Activated CD8-positive, alpha-beta T cell treated with anti-CD3 and anti-CD28 coated beads for 36 hours (primary cell): Measurements from ENCODE around the gene ZNF512B. TPM values are rescaled to one million over a fixed set of nuclear protein-coding genes. Genes with fewer than 3 reads are reported as not detected.

Experiments used
- ATAC-seq: fragments of 200-7000 bp; cut with Tn5 transposase; one replicate; pipeline ENCODE4 v1.10.0; 2021; ENCODE audit warnings: mild to moderate bottlenecking, moderate library complexity
- CTCF ChIA-PET: fragments of 350-600 bp; sonication (Branson Sonifier 250); formaldehyde crosslinking; loops from one replicate; lab custom pipeline; 2021; ENCODE audit warnings: antibody characterized with exemption; lab: Charles Lee
- POLR2A ChIA-PET: fragments of 350-600 bp; sonication (Branson Sonifier 250); formaldehyde crosslinking; loops from one replicate; lab custom pipeline; 2021; ENCODE audit warnings: antibody characterized with exemption; lab: Charles Lee
- DNase-seq: peaks from one replicate; pipeline ENCODE4 v3.0.0-alpha.2; 2020
- H3K27ac Mint-ChIP-seq: one replicate; pipeline ENCODE4 v1.8.0; 2021; ENCODE audit warnings: mild to moderate bottlenecking, mixed read lengths
- H3K27me3 Mint-ChIP-seq: one replicate; pipeline ENCODE4 v1.8.0; 2021; ENCODE audit warnings: mixed read lengths
- H3K36me3 Mint-ChIP-seq: one replicate; pipeline ENCODE4 v1.8.0; 2021; ENCODE audit warnings: low read depth, mixed read lengths
- H3K4me1 Mint-ChIP-seq: one replicate; pipeline ENCODE4 v1.8.0; 2021; ENCODE audit warnings: low read depth, mixed read lengths
- H3K4me3 Mint-ChIP-seq: one replicate; pipeline ENCODE4 v1.8.0; 2021; ENCODE audit warnings: mild to moderate bottlenecking, moderate library complexity, mixed read lengths
- H3K9me3 Mint-ChIP-seq: one replicate; pipeline ENCODE4 v1.8.0; 2021; ENCODE audit warnings: mixed read lengths
- intact Hi-C: fragments of 100-400 bp; cut with micrococcal nuclease; formaldehyde crosslinking; loops from one replicate; pipeline ENCODE4 v1.10.0; 2022
- total RNA-seq, 2 experiments: library from RNA; stranded (reverse); gene quantifications; one replicate each; pipeline ENCODE4 v1.2.3, GENCODE V29; 2021
- TF ChIP-seq, protein P1 (sequence below): fragments of 200-600 bp; IDR thresholded peaks from one replicate; pipeline ENCODE4 v1.8.0; 2022; ENCODE audit warnings: antibody characterized with exemption, mild to moderate bottlenecking

The ZNF512B gene
- total RNA-seq, 2 experiments from 2014 or later = 7.5 to 8.6 TPM

DNA sequence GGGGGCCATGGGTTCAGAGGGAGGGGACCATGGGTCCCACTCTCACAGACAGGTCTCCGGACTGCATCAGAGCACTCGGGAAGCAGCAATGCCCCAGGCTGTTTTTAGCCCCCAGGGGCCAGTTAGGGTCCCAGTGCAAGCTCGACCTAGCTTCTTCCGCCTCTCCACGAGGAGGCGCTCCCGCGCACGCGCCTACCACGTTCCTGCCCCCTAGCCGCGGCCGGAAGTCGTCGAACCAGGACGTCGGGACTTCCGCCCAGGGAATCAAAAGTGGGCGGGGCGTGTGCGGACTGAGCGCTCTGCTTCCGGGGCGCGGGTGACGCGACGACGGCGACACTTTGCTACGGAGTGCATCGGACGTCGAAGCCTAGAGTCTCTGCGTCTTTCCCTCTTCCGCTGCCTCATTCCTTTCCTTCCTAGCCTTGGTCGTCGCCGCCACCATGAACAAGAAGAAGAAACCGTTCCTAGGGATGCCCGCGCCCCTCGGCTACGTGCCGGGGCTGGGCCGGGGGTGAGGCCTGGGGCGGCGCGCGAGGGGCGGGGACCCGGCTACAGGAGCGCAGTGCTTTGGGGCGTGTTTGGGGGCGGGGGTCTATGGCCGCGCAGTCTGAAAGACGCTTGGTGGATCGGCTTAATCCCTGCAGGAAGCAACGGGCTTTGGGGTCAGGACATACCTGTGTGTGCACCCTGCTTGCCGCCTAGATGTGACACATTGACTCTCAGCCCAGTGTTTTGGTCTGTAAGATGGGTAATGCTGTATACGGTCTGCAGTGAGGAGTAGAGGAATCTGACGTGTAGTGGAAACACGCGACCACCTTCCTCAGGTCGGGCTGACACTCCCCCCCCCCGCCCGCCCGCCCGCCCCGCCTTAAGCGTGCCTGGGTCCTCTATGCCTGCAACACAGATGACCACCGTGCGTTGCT, 11.3 kb upstream of the ZNF512B start, which contains the start of gene PRPF6:
Gene PRPF6 (plus strand): TSS at position 327 of the 923 bp plus-strand sequence. CDS start 114 bp downstream, at position 441.
- H3K4me3 Mint-ChIP-seq = peak within 1 kb of the TSS; percentile 87
- DNase-seq (peak; percentile 96), ATAC-seq (peak; percentile 55)
- ChIA-PET POLR2A (interaction anchor here (0.6 to 4.9 kb wide), 13 partner anchors 33 to 282 kb away, joined by 3 to 51 read pairs (median 3); partner anchors contain the start of gene C20orf204), CTCF (interaction anchor here (0.8 to 4.2 kb wide), 18 partner anchors 13 to 444 kb away, joined by 3 to 88 read pairs (median 4); partner anchors contain the start of genes C20orf204, LIME1, LKAAEAR1 and OPRL1)
- H3K4me1 Mint-ChIP-seq = peaks cover 60% of the 10 kb centered on the region
- no peaks in the 10 kb centered on the region for H3K27me3 Mint-ChIP-seq
- intact Hi-C loops = loop anchor here (10.0 kb wide), 1 partner anchor 54 kb away; the partner anchor contains the start of gene C20orf204
- H3K36me3 Mint-ChIP-seq = peaks cover 36% of the 10 kb centered on the region
- no peaks in the 10 kb centered on the region for H3K9me3 Mint-ChIP-seq
- H3K27ac Mint-ChIP-seq = peak within 1 kb of the TSS; percentile 98
- TF ChIP-seq, protein P1, sequence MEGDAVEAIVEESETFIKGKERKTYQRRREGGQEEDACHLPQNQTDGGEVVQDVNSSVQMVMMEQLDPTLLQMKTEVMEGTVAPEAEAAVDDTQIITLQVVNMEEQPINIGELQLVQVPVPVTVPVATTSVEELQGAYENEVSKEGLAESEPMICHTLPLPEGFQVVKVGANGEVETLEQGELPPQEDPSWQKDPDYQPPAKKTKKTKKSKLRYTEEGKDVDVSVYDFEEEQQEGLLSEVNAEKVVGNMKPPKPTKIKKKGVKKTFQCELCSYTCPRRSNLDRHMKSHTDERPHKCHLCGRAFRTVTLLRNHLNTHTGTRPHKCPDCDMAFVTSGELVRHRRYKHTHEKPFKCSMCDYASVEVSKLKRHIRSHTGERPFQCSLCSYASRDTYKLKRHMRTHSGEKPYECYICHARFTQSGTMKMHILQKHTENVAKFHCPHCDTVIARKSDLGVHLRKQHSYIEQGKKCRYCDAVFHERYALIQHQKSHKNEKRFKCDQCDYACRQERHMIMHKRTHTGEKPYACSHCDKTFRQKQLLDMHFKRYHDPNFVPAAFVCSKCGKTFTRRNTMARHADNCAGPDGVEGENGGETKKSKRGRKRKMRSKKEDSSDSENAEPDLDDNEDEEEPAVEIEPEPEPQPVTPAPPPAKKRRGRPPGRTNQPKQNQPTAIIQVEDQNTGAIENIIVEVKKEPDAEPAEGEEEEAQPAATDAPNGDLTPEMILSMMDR = peak; percentile 87

- POLR2A ChIA-PET = interaction anchor here (0.8 to 4.9 kb wide), 15 partner anchors 19 to 281 kb away, joined by 3 to 51 read pairs (median 3); partner anchors contain the start of genes C20orf204 and UCKL1
- Mint-ChIP-seq H3K27me3 (no peaks in the 10 kb centered on the region), H3K4me3 (peak overlapping the region; percentile 87), H3K4me1 (peaks cover 59% of the 10 kb centered on the region), H3K27ac (peak overlapping the region; percentile 98), H3K36me3 (peaks cover 32% of the 10 kb centered on the region), H3K9me3 (no peaks in the 10 kb centered on the region)
- DNase-seq = peak; percentile 60
- peak; percentile 26 for ATAC-seq
- CTCF ChIA-PET = interaction anchor here (0.7 to 4.2 kb wide), 19 partner anchors 12 to 443 kb away, joined by 3 to 88 read pairs (median 4); partner anchors contain the start of genes C20orf204, LIME1, LKAAEAR1 and OPRL1
- TF ChIP-seq, protein P1 = no peak
- intact Hi-C loops = loop anchor here (10.0 kb wide), 1 partner anchor 54 kb away; the partner anchor contains the start of gene C20orf204
Measured at GRCh38 chr20:63980317-63980805, 10.6 kb upstream of the ZNF512B start.

GRCh38 chr20:63979557-63980316, 10.0 kb upstream of the ZNF512B start, which contains the start of gene SAMD10:
Gene SAMD10 (minus strand): TSS chr20:63979642. CDS start chr20:63979467, 175 bp downstream.
- TF ChIP-seq, protein P1 = peak; percentile 32
- no peaks in the 10 kb centered on the region for H3K27me3 Mint-ChIP-seq
- no peaks in the 10 kb centered on the region for H3K9me3 Mint-ChIP-seq
- ATAC-seq = peak; percentile 63
- H3K36me3 Mint-ChIP-seq = peaks cover 33% of the 10 kb centered on the region
- peak within 1 kb of the TSS; percentile 87 for H3K4me3 Mint-ChIP-seq
- intact Hi-C loops = loop anchor here (10.0 kb wide), 2 partner anchors 55 to 85 kb away; partner anchors contain the start of genes C20orf204 and TCEA2
- POLR2A ChIA-PET = interaction anchor here (0.8 to 4.9 kb wide), 15 partner anchors 9 to 338 kb away, joined by 3 to 51 read pairs (median 3); partner anchors contain the start of genes C20orf204, UCKL1 and ZNF512B
- H3K27ac Mint-ChIP-seq = peak within 1 kb of the TSS; percentile 98
- peak; percentile 98 for DNase-seq
- H3K4me1 Mint-ChIP-seq = peaks cover 60% of the 10 kb centered on the region
- CTCF ChIA-PET = interaction anchor here (0.7 to 4.2 kb wide), 16 partner anchors 11 to 442 kb away, joined by 3 to 88 read pairs (median 4); partner anchors contain the start of genes C20orf204, LKAAEAR1, OPRL1 and PTK6

DNA sequence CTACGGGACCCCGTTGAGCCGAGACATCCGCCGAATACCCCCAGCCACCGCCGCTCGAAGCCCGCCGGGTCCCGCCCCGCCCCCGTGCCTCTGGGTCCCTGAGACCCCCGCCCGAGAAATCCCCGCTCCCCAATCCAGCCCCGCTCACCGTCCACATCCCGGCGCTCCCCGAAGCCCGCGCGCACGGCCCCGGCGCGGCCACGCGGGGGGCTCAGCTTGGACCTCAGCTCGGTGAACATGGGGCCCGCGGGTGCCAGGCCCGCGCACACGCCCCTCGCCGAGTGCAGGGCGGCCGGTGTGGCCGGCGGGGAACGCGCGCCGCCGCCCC, 9.5 kb upstream of the ZNF512B start:
- no peak for ATAC-seq
- intact Hi-C loops = loop anchor here (10.0 kb wide), 1 partner anchor 86 kb away; the partner anchor contains the start of gene TCEA2
- CTCF ChIA-PET = interaction anchor here (1.8 to 4.2 kb wide), 3 partner anchors 59 to 442 kb away, joined by 8 to 88 read pairs (median 12); partner anchors contain the start of genes C20orf204, PTK6 and TPD52L2
- Mint-ChIP-seq H3K27ac (peak overlapping the region; percentile 88), H3K4me1 (peaks cover 57% of the 10 kb centered on the region), H3K27me3 (no peaks in the 10 kb centered on the region), H3K4me3 (peak overlapping the region; percentile 76), H3K9me3 (no peaks in the 10 kb centered on the region), H3K36me3 (peaks cover 30% of the 10 kb centered on the region)
- DNase-seq = no peak
- TF ChIP-seq, protein P1 = no peak
- POLR2A ChIA-PET = interaction anchor here (0.9 to 4.9 kb wide), 6 partner anchors 9 to 337 kb away, joined by 3 to 51 read pairs (median 4); partner anchors contain the start of genes C20orf204, UCKL1 and ZNF512B
